NCI-H2227 treated with DMSO at 0.1 percent for 48 hours (cell line): ENCODE data around the gene ART1.

Experiments
- DNase-seq: peaks from one replicate; lab custom pipeline; 2025; lab: John Stamatoyannopoulos, UW

The ART1 gene

DNA sequence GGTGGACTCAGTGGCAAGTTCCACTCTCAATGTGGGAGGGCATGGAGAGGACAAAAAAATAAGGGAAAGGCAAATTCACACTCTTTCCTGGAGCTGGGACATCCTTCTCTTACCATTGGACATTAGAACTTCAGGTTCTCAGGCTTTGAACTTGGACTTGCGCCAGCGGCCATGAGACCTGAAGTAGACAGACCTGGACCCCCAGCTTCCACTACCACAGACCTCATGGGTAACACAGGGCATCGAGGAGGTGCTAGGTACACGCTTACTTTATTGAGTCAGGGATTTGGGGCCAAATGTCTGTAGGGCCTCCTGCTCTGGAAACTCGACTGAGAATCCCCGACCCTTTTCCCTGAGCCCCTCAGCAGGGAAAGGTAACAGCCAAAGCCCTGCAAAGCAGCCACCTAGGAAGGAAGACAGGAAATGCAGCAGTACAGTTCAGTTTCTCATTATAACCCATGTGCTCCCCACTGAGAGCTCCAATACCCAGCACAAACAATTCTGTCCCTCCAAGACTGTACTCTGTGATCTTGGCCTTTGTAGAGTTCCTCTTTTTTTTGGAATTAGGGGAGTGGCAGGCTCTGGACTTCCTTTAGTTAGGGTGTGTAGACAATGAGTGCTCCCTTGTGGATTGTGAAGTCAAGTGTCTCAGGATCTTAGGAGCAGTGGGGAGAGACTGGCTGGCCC lies 20.6 kb downstream of the ART1 start:
- DNase-seq: no peak

DNA sequence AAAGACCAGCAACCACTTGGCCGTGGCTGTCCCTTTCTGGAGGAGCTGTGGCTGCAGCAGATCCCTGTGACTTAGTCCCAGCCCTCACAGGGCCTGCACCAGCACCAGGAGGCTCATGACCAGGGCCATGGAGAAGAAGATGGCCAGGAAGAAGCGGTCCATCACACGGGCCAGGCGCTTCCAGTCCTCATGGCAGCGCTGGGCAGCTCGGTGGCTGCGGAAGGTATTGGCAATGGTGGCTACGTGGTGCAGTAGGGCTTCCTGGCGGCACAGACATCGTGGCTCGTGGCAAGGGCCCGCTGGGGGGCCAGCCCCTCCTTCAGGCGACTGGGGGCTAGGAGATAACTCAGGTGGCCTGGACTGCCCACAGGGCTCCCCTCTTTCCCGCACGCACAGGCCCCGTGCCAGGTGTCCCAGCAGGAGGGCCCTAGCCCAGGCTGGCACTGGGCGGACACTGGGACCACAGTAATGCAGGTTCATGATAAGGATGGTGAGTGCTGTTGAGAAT lies 21.1 kb downstream of the ART1 start:
- DNase-seq: no peak

DNA sequence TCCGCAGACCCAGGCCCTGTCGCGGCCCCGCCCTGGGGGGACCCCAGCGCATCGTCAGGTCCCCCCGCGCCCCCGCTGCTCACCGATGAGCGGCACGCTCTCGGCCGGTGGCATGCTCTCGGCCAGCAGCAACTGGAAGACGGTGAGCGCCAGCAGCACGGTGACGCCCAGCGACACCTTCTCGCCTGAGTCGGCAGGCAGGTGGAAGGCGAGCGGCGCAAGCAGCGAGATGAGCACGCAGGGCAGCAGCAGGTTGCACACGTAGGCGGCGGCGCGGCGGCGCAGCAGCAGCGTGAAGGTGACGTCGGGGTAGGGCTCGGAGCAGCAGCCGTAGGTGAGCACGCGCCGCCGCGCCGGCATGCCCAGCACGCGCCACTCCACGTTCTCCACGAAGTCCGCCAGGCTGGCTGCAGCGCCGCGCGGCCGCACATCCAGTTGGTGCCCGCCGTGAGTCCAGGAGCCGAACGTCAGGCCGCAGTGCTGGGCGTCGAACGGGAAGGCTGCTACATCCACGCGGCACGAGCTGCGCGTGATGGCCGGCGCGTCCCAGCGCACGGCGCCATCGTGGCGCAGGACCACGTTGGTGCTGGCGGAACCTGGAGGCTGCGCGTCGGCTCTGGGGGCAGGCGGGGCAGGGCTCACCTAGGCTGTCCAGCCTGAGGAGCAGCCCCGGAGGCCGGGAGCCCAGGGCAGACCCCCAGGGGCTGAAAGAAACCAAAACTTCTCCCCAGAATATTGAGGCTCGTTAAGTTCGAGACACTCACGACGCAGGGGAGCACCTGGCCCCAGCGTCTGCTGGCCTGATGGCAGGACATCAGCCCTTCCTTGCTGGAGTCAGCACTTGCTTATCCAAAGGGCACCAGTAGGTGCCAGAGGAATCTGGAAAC lies 22.5 kb downstream of the ART1 start:
- no peak for DNase-seq

DNA sequence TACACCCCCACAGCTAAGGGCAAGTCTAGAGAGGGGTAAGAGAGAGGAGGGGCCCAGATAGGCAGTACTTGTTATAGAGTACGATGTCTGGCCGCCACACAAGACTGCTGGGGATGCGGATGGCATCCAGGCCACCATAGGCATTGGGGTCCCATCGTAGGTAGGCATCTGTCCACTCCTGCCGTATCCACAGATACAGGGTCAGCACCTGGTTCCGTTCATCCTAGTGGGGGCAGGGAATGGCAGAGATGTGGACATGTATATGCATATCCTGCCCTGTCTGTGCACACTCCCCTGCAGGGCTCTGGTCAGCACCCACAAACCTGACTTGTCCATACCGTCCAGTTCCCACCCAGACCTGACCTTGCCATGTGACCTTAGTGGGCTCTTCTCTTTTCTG lies 24.2 kb downstream of the ART1 start:
- no peak for DNase-seq

DNA sequence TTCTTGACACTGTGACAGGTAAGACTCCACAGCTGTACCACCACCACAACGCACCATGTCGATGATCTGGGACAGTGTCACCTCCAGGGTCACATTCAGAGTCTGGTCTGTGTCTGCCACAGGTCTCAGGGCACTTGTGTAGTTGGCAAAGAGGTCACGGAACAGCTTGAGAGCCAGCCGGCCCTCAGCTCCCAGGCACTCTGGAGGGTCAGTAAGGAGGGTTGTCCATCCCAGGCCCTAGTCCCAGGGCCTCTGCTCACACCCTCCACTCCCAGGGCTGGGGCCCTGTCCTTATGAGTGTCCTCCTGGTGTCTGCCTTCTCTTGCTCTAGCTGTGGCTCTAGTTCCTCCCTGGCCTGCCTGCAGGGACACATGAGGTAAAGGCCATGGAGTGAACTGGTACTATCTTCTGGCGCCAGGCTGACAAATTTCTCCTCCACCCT lies 24.8 kb downstream of the ART1 start:
- DNase-seq: no peak

DNA sequence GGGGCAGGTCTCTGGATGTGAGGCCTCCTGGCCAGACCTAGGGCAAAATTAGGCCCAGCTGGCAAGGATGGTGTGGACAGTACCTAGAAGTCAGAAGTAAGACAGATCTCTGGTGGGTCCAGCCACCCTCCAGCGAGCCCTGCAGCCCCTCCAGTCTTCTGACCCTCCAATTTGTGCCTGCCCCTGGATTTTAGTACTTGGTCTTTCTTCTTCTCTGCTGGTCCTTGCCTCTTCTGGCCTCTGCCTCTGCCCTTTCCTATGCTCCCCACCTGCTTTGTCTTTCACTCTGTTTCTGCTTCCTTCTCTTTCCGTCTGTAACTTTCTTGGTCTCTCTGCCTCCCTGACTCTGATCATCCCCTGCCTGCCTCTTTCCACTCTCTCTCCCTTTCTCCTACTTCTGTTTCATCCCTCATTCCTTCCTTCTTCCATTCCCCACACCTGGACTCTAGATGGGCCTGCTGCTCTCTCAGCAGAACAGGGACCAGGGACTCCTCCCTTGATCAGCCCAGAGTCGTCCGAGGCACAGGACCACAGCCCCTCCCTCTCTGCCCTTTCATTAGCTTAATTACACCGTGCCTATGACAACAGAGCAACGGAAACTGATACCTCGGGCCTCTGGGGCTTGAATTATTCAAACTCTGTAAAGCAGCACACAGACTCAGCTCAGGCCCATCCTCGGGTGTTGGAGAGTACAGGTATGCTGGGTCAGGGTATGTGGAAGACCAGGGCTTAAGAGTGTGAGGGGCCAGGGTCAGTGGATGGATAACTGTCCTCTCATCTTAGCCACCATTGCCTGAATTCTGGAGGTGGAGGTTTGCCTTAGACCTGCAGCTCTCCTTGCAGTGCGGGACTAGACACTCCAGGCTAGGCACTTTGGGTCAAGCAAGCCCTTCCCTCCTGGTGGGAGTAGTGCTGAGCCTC lies 26.7 kb downstream of the ART1 start, which contains the start of gene CHRNA10:
Gene CHRNA10 (minus strand): TSS at position 51 of the 921 bp plus-strand sequence. CDS start 72 bp downstream, outside the sequence.
- DNase-seq: no peak

DNA sequence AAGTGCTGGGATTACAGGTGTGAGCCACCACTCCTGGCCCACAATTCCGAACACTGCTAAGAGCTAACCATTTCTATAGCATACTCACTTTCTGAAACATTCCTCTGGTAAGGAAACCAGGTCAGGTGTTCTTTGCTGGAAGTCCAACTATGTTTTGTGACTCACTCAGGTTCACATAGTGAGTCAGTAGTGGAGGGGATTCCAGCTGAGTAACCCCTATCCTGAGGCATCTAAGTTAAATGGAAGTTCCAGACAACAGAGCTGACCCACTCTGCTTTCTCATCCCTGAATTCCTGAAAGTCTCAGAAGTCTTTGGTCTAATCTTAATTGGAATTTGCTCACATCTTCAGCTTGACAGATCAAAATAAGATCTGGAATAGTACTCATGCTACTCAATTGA lies 29.3 kb downstream of the ART1 start:
- no peak for DNase-seq

DNA sequence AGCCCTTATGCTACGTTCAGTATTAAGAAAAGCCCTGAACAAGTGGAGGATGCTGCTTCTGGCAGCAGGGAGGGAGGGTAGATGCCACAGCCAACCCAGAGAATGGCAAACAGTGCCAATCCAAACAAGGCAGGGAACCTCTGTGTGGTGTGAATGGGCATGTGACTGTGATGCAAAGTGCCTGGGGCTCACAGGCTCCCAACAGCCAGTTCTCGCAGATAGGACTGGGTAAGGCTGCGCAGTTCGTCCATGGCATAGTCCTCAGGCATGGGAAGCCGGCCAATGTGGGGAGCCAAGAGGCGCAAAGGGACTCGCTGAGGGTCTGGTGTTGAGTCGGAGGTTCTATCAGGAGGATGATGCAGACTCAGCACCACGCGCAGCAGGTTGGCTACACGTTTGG lies 31.0 kb downstream of the ART1 start:
- no peak for DNase-seq

DNA sequence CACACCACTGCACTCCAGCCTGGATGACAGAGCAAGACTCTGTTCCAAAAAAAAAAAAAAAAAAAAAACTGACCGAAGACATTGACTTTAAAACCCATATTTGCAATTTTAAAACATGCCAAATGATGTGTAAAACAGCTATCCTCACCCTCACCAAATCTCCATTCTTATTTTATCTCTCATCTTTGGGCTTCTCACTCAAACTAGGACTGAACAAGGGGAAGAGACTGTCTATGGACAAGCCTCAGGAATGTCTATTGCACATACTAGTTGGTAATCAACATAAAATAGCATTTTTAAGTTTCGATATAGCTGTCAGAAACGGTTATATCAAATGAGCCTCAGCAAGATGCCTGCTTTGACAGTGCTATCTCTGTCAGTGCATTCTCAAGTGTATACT lies 34.1 kb downstream of the ART1 start:
- no peak for DNase-seq

DNA sequence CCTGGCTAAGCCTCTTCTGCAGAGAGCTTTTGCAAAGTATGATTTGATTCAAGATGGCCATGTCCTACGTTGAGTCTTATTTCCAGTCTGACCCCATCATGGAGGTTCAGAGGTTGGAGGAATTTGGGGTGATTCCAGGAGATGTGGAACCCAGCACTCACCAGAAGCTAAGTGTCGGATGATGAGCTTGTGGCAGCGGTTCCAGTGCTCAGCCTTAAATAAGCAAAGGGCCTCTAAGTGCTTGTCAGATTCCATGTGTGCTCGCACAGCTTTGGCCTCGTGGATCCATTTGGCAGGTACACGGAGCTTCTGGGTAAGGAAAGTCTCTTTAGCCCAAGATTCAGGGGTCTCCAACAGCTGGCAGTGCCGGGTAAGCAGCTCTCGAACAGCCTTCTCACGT lies 38.1 kb downstream of the ART1 start:
- no peak for DNase-seq

DNA sequence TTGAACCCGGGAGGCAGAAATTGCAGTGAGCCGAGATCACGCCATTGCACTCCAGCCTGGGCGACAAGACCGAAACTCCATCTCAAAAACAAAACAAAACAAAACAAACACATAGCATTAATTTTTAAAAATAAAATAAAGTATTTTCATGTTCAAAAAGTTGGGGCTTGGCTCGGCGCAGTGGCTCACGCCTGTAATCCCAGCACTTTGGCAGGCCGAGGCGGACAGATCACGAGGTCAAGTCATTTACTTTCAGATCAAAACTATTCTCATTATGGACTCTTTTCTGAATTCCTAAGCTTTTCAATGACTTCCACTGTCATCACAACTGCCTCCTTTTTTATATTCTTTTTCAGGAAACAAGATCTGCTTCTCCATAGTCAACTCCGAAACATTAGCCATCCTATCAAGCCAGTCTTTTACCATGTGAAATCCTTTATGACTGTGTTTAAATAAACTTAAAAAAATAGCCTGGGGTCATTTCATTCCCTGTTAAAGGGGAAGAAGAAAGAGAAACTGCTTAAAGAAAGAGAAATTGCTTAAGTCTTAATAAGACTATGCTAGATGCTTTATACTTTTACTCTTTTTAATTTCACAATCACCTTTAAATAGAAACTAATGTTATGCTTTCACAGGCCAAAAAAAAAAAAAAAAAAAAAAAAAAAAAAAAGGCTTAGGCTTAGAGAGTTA lies 39.3 kb downstream of the ART1 start:
- DNase-seq: no peak

DNA sequence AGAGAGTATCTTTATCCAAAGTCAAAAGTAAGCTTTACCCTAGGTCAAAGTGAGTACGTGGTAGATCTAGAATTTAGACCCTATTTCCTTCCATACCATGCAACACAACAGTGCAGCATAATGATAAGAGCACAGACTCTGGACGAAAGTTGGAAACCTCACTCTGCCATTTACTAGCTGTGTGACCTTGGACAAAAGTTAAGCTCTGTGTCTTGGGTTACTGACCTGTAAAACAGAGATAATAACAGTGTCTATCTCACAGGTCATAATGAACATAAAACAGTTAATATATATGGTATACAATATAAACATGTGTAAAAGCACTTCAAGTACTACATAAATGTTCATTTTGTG lies 39.9 kb downstream of the ART1 start:
- DNase-seq: no peak

DNA sequence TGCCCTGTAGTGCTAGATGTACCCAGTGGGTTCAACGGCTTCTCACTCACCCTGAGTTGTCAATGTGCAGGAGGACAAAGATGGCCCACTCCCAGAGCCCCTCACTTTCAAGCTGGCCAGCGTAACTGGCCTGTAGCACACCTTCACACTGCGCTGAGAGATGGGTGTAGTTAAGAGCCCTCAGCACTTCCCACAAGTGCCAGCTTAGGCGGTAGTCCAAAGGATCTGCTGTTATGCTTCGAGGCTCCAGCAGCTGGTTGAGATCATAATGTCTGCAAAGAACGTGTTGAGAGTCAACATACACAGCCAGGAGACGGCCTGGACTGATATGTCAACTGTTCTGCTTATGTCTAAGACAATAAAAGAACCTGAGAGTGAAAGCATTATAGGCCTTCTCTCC lies 41.0 kb downstream of the ART1 start:
- DNase-seq: no peak

DNA sequence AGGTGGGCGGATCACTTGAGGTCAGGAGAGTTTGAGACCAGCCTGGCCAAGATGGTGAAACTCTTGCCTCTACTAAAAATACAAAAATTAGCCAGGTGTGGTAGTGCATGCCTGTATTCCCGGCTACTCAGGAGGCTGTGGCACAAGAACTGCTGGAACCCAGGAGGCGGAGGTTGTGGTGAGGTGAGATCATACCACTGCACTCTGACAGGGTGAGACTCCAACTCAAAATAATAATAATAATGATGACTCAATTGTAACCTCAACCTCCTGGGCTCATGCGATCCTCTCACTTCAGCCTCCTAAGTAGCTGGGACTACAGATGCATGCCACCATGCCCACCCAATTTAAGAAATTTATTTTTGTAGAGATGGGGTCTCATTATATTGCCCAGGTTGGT lies 41.8 kb downstream of the ART1 start:
- DNase-seq: no peak

DNA sequence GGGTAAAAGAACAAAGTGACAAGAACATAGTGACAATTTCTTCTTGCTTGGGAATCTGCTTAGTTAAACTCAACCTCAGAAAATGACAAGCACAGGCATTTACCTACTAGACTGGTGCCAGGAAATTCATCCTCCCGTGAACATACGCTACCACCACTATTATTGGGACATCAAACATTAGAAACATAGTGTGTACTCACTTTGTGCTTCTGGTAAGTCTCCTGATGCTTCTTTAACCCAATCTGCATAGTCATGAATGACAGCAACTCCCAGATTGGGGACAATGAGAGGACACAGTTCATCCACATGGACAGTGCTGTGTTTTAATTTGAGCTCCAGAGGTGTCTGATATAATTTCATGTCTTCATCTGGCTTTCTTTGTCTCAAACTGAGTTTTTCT lies 55.5 kb downstream of the ART1 start:
- DNase-seq: no peak

DNA sequence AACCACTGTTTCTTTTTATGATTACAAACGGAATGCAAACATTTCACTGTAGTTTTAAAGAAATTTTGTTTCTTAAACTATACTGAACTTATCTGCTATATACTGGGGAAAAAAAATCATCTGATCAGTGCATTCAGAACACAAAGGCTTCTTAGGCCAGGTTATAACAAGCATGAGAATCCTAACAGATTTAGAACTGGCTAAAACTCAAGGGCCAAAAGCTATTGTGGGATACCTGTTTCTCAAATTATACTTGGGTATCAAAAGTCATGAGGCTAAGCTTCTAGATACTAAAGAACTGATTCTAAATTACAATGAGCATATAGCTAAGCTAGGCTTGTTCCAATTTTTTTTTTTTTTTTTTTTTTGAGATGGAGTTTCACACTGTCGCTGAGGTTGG lies 56.0 kb downstream of the ART1 start:
- no peak for DNase-seq

DNA sequence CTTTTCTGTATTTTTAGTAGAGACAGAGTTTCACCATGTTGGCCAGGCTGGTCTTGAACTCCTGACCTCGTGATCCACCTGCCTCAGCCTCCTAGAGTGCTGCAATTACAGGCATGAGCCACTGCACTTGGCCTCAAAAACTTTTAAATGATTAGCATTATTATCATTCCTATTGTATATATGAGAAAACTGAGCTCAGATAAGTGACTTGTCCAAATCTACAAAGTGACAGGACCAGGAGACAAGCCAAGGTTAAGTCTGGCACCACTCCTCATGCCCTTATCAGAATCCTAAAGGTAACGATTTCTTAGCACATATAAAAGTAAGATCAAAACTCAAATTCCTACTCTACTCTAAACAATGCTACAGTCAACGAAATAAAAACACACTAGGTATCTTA lies 58.5 kb downstream of the ART1 start:
- DNase-seq: no peak

DNA sequence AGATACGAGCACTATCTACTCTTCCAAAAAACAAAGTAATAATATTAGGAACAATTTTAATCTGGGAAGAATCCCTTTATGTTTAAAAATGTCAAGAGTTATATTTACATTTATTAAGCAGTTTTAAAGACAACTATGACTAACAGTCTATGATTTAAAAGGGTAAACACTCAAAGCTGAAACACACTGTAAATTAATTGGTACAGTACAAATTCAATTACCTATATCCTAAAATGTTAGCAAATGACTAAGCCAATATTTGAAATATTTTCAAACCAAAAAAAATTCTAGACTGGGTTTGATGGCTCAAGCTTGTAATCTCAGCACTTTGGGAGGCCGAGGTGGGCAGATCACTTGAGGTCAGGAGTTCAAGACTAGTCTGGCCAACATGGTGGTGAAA lies 62.2 kb downstream of the ART1 start:
- no peak for DNase-seq

DNA sequence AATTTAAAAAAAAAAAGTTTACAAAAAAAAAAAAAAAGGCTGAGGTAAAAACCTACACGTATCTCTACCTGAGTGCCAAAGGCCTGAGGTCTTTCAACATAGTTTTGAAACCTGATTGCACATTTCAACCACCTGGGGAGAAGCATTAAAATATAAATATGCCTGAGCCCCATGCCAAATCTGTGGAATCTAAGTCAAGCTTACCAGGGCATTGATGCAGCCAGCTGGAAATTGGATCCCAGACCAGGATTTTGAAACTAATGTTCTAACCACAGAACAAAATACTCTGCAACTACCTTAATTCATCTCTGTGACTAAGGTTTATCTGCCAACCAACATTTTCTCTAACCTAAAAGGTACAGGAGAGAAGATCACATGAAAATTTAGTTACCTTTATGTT lies 65.0 kb downstream of the ART1 start:
- DNase-seq: no peak

DNA sequence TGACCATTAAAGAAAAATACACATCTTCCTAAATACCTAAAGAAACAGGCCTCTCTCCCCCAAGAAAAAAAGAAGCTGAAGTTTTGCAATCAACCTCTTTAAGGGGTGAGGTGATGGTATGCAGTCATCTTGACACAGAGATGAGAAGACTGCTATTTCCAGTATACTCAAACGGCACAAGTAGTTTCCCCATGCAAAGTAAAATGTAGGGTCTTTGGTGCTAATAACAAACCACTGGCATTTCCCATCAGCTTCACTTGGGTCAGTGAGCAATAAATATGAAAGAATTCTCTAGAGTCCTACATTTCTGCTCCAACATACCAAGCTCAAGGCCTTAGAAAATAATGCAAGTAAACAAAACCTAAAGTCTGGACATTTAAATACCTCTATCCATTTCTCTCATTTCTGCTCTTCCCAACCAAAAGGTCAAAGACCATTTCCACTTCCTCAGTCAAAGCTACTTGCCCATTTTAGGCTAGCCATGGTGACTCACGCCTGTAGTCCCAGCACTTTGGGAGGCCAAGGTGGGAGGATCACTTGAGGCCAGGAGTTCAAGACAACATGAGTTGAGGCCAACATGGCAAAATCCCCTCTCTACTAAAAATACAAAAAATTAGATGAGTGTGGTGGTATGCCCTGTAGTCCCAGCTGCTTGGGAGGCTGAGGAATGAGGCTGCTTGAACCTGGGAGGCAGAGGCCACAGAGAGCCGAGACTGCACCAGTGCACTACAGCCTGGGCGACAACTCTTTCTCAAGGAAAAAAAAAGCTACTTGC lies 65.7 kb downstream of the ART1 start:
- DNase-seq: no peak

DNA sequence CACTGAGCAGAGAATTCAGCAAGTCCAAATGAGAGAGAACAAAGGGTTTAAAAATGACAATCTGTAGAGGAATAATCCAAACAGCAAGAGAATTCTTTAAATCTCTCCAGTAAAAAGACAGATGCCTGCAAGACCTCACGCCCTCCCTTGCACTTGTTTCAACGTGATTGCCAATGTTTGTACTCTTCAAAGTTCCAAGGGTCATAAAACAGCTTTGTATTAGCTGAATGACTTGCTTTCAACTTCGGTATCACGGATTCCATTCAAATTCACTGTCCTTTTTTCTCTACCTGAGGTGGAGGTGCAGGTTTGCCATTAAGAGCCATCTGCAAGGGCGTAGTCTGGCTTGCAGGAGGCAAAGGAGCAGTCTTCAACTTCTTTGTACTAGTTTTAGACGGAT lies 67.3 kb downstream of the ART1 start:
- DNase-seq: no peak
